ENCODE results near the gene TRIM69.
"Not testable (repeated sequence)": the region's sequence is repeated elsewhere in the genome, so short reads cannot be mapped to it uniquely, and the experiment has no call there.

Gene TRIM69, protein sequence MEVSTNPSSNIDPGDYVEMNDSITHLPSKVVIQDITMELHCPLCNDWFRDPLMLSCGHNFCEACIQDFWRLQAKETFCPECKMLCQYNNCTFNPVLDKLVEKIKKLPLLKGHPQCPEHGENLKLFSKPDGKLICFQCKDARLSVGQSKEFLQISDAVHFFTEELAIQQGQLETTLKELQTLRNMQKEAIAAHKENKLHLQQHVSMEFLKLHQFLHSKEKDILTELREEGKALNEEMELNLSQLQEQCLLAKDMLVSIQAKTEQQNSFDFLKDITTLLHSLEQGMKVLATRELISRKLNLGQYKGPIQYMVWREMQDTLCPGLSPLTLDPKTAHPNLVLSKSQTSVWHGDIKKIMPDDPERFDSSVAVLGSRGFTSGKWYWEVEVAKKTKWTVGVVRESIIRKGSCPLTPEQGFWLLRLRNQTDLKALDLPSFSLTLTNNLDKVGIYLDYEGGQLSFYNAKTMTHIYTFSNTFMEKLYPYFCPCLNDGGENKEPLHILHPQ

GRCh38 chr15:44736181-44736765 is at the start of gene TRIM69:
TRIM69 (plus strand) TSS chr15:44736528; CDS start chr15:44736705, 177 bp downstream.
- DNase-seq = no peak

DNA sequence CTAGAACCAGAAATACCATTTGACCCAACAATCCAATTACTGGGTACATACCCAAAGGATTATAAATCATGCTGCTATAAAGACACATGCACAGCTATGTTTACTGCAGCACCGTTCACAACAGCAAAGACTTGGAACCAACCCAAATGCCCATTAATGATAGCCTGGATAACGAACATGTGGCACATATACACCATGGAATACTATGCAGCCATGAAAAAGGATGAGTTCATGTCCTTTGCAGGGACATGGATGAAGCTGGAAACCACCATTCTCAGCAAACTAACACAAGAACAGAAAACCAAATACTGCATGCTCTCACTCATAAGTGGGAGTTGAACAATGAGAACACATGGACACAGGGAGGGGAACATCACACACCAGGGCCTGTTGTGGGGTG is 47.0 kb upstream of the TRIM69 start:
- not testable (repeated sequence) for DNase-seq

DNA sequence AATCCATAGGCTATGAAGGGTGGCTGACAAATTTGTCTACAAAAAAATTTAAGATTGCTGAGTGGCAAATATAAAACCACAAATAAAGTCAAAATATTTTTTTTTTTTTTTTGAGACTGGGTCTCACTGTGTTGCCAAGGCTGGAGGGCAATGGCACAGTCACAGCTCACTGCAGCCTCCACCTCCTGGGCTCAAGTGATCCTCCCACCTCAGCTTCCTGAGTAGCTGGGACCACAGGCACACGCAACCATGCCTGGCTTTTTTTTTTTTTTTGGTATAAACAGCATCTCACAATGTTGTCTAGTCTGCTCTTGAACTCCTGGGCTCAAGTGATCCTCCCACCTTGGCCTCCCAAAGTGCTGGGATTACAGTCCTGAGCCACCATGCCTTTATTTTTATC is 46.1 kb upstream of the TRIM69 start:
- not testable (repeated sequence) for DNase-seq

GRCh38 chr15:44692659-44693058 is 43.7 kb upstream of the TRIM69 start:
- DNase-seq = no peak

- DNase-seq = no peak
Observed at GRCh38 chr15:44694416-44694815, 41.9 kb upstream of the TRIM69 start.

DNA sequence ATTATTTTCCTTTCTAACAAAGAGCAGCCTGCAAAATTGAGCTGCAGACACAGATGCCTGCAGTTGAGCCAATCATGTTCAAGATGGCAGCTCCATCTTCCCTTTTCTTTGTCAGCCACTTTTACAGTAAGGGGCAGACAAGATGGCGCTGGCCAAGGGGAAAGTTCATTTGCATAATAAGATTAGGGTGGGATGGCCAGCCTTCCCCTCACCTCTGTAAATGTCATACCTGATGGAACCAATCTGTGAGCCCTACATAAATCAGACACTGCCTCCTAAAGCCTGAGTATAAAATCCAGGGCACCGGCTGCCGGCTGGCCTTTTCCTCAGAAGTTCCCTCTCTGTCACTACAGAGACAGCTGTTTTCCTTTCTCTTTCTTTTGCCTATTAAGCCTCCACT is 41.0 kb upstream of the TRIM69 start:
- DNase-seq = no peak

- no peak for DNase-seq
Observed at GRCh38 chr15:44697014-44697413, 39.3 kb upstream of the TRIM69 start.

DNA sequence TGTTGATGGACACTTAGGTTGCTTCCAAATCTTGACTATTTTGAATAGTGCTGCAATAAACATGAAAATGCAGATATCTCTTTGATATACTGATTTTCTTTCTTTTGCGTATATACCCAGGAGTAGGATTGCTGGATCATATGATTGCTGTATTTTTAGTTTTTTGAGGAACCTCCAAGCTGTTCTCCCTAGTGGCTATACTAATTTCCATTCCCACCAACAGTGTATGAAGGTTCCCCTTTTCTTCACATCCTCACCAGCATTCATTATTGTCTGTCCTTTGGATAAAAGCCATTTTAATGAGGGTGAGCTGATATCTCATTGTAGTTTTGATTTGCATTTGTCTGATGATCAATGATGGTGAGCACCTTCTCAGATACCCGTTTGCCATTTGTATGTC is 37.7 kb upstream of the TRIM69 start:
- DNase-seq = no peak

GRCh38 chr15:44700676-44701075 is 35.7 kb upstream of the TRIM69 start:
- DNase-seq = not testable (repeated sequence)

DNA sequence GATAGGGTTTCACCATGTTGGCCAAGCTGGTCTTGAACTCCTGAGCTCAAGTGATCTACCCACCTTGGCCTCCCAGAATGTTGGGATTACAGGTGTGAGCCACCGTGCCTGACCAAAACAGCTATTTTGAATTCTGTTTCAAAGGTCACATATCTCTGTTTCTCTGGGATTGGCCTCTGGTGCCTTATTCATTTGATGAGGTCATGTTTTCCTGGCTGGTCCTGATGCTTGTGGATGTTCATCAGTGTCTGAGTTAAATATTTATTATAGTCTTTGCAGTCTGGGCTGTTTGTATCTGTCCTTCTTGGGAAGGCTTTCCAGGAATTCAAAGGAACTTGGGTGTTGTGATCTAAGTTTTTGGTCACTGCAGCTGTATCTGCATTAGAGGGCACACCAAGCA is 30.3 kb upstream of the TRIM69 start:
- DNase-seq = no peak

DNA sequence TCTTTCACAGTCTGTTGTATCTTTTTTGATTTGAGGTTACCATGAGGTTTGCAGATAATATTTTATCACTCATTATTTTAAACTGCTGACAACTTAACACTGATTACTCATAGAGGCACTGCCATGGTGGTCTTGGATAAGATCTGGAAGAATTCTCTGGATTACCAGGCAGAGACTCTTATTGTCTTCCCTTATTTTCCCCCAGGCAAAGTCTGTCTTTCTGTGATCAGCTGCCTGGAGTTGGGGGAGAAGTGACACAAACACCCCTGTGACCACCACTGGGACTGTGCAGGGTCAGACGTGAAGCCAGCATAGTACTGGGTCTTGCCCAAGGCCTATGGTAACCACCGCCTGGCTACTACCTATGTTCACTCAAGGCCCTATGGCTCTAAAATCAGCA is 29.9 kb upstream of the TRIM69 start:
- DNase-seq = no peak

DNA sequence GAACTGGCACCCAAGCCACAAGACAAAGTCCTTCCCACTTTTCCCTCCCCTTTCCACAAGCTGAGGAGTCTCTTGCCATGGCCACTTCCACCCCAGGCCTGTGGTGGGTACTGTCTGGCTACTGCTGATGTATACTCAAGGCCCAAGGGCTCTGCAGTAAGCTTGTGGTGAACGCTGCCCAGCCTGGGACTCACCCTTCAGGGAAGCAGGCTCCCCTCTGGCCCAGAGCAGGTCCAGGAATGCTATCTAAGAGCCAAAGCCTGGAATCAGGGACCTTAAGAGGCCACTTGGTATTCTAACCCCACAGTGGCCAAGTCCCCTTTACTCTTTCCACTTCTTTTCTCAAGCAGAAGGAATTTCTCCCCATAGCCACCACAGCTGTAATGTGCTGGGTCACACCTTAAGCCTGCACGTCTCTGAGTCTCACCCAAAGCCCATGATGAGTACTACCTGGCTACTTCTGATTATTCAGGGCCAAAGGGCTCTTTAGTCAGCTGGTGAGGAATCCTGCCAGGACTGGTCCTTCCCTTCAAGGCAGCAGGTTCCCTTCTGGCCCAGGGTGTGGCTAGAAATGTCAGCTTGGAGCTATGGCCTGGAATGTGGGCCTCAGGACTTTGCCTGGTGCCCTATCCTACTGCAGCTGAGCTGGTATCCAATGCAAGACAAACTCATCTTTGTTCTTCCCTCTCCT is 29.2 kb upstream of the TRIM69 start:
- no peak for DNase-seq

GRCh38 chr15:44710236-44711095 is 25.9 kb upstream of the TRIM69 start:
- no peak for DNase-seq

DNA sequence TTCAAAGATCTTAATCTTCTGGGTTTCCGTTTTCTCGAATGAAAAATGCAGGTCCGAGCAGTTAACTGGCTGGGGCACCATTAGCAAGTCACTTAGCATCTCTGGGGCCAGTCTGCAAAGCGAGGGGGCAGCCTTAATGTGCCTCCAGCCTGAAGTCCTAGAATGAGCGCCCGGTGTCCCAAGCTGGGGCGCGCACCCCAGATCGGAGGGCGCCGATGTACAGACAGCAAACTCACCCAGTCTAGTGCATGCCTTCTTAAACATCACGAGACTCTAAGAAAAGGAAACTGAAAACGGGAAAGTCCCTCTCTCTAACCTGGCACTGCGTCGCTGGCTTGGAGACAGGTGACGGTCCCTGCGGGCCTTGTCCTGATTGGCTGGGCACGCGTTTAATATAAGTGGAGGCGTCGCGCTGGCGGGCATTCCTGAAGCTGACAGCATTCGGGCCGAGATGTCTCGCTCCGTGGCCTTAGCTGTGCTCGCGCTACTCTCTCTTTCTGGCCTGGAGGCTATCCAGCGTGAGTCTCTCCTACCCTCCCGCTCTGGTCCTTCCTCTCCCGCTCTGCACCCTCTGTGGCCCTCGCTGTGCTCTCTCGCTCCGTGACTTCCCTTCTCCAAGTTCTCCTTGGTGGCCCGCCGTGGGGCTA is 25.1 kb upstream of the TRIM69 start, which contains the start of the genes B2M and PATL2:
Gene B2M (plus strand): TSS at position 422 of the 647 bp plus-strand sequence. CDS start 30 bp downstream, at position 452.
Gene PATL2 (minus strand): TSS at position 228 of the 647 bp plus-strand sequence. CDS start 34,833 bp downstream, outside the sequence.
- DNase-seq = peak; percentile 97

DNA sequence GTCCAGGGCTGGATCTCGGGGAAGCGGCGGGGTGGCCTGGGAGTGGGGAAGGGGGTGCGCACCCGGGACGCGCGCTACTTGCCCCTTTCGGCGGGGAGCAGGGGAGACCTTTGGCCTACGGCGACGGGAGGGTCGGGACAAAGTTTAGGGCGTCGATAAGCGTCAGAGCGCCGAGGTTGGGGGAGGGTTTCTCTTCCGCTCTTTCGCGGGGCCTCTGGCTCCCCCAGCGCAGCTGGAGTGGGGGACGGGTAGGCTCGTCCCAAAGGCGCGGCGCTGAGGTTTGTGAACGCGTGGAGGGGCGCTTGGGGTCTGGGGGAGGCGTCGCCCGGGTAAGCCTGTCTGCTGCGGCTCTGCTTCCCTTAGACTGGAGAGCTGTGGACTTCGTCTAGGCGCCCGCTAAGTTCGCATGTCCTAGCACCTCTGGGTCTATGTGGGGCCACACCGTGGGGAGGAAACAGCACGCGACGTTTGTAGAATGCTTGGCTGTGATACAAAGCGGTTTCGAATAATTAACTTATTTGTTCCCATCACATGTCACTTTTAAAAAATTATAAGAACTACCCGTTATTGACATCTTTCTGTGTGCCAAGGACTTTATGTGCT is 24.5 kb upstream of the TRIM69 start:
- peak; percentile 71 for DNase-seq

DNA sequence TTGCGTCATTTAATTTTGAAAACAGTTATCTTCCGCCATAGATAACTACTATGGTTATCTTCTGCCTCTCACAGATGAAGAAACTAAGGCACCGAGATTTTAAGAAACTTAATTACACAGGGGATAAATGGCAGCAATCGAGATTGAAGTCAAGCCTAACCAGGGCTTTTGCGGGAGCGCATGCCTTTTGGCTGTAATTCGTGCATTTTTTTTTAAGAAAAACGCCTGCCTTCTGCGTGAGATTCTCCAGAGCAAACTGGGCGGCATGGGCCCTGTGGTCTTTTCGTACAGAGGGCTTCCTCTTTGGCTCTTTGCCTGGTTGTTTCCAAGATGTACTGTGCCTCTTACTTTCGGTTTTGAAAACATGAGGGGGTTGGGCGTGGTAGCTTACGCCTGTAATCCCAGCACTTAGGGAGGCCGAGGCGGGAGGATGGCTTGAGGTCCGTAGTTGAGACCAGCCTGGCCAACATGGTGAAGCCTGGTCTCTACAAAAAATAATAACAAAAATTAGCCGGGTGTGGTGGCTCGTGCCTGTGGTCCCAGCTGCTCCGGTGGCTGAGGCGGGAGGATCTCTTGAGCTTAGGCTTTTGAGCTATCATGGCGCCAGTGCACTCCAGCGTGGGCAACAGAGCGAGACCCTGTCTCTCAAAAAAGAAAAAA is 23.9 kb upstream of the TRIM69 start:
- peak; percentile 75 for DNase-seq

- DNase-seq = no peak
Observed at GRCh38 chr15:44713006-44713966, 23.0 kb upstream of the TRIM69 start.

DNA sequence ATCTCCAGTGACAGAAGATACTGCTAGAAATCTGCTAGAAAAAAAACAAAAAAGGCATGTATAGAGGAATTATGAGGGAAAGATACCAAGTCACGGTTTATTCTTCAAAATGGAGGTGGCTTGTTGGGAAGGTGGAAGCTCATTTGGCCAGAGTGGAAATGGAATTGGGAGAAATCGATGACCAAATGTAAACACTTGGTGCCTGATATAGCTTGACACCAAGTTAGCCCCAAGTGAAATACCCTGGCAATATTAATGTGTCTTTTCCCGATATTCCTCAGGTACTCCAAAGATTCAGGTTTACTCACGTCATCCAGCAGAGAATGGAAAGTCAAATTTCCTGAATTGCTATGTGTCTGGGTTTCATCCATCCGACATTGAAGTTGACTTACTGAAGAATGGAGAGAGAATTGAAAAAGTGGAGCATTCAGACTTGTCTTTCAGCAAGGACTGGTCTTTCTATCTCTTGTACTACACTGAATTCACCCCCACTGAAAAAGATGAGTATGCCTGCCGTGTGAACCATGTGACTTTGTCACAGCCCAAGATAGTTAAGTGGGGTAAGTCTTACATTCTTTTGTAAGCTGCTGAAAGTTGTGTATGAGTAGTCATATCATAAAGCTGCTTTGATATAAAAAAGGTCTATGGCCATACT is 21.1 kb upstream of the TRIM69 start:
- no peak for DNase-seq

DNA sequence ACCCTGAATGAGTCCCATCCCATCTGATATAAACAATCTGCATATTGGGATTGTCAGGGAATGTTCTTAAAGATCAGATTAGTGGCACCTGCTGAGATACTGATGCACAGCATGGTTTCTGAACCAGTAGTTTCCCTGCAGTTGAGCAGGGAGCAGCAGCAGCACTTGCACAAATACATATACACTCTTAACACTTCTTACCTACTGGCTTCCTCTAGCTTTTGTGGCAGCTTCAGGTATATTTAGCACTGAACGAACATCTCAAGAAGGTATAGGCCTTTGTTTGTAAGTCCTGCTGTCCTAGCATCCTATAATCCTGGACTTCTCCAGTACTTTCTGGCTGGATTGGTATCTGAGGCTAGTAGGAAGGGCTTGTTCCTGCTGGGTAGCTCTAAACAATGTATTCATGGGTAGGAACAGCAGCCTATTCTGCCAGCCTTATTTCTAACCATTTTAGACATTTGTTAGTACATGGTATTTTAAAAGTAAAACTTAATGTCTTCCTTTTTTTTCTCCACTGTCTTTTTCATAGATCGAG is 20.5 kb upstream of the TRIM69 start:
- no peak for DNase-seq
